ENCODE measurements around the gene KRTAP10-7.
"Not testable (repeated sequence)": the region's sequence is repeated elsewhere in the genome, so short reads cannot be mapped to it uniquely, and the experiment has no call there.

The KRTAP10-7 gene

GRCh38 chr21:44600118-44600978, at the start of gene KRTAP10-7:
Gene KRTAP10-7, plus strand, starts transcription at chr21:44600597. Its CDS starts 25 bp downstream, at chr21:44600622.
- not testable (repeated sequence) for H3K9me2 ChIP-seq (replicated peaks; ENCODE audit: low read depth, low read length); H3K27me3 ChIP-seq (ENCODE audit: insufficient read depth, low read length, poor library complexity, severe bottlenecking); H2AFZ ChIP-seq (ENCODE audit: low read length); H3K4me2 ChIP-seq (ENCODE audit: low read depth, low read length, poor library complexity, severe bottlenecking); H3K9ac ChIP-seq (ENCODE audit: low read depth, low read length, poor library complexity, severe bottlenecking); H3K4me3 ChIP-seq (ENCODE audit: low read length, poor library complexity, severe bottlenecking); H3K4me1 ChIP-seq (ENCODE audit: insufficient read depth, low read length, poor library complexity, severe bottlenecking); H4K20me1 ChIP-seq (ENCODE audit: insufficient read depth, low read length, poor library complexity, severe bottlenecking); H3K9me3 ChIP-seq (ENCODE audit: insufficient read depth, low read depth, low read length); H3K79me2 ChIP-seq (ENCODE audit: insufficient read depth, low read length); H3K36me3 ChIP-seq (ENCODE audit: insufficient read depth, low read length); H3F3A ChIP-seq (ENCODE audit: low read depth)

- Histone ChIP-seq H3F3A (ENCODE audit: low read depth) (no peaks in the 10 kb centered on the region), H3K9me2 (replicated peaks; ENCODE audit: low read depth, low read length) (no peaks in the 10 kb centered on the region), H3K4me2 (ENCODE audit: low read depth, low read length, poor library complexity, severe bottlenecking) (no peak overlapping the region), H3K36me3 (ENCODE audit: insufficient read depth, low read length) (no peaks in the 10 kb centered on the region), H3K9me3 (ENCODE audit: insufficient read depth, low read depth, low read length) (no peaks in the 10 kb centered on the region; the same call in 1 of the 2 replicates), H3K27me3 (ENCODE audit: insufficient read depth, low read length, poor library complexity, severe bottlenecking) (no peaks in the 10 kb centered on the region), H3K79me2 (ENCODE audit: insufficient read depth, low read length) (no peaks in the 10 kb centered on the region), H4K20me1 (ENCODE audit: insufficient read depth, low read length, poor library complexity, severe bottlenecking) (no peaks in the 10 kb centered on the region), H2AFZ (ENCODE audit: low read length) (no peak overlapping the region), H3K4me1 (ENCODE audit: insufficient read depth, low read length, poor library complexity, severe bottlenecking) (no peaks in the 10 kb centered on the region), H3K4me3 (ENCODE audit: low read length, poor library complexity, severe bottlenecking) (no peak overlapping the region), H3K9ac (ENCODE audit: low read depth, low read length, poor library complexity, severe bottlenecking) (no peak overlapping the region)
- TF ChIP-seq EZH2phosphoT487 (IDR thresholded peaks at IDR 0.05; ENCODE audit: borderline replicate concordance) (no peak), CTCF (conservative IDR thresholded peaks at IDR 0.05; ENCODE audit: low read length) (no peak)
Observed at GRCh38 chr21:44550807-44551206, 49.6 kb upstream of the KRTAP10-7 start.

GRCh38 chr21:44551340-44551961, 48.9 kb upstream of the KRTAP10-7 start, which contains the start of gene KRTAP10-2:
Gene KRTAP10-2, minus strand, starts transcription at chr21:44551505. Its CDS starts 47 bp downstream, at chr21:44551458.
- no peaks in the 10 kb centered on the region for H3K36me3 ChIP-seq (ENCODE audit: insufficient read depth, low read length)
- H3K27me3 ChIP-seq (ENCODE audit: insufficient read depth, low read length, poor library complexity, severe bottlenecking), result no peaks in the 10 kb centered on the region
- H3K79me2 ChIP-seq (ENCODE audit: insufficient read depth, low read length), result no peaks in the 10 kb centered on the region
- H3K9me3 ChIP-seq (ENCODE audit: insufficient read depth, low read depth, low read length), result no peaks in the 10 kb centered on the region; the same call in 1 of the 2 replicates
- no peaks in the 10 kb centered on the region for H4K20me1 ChIP-seq (ENCODE audit: insufficient read depth, low read length, poor library complexity, severe bottlenecking)
- no peak within 1 kb of the TSS for H3K9ac ChIP-seq (ENCODE audit: low read depth, low read length, poor library complexity, severe bottlenecking)
- H2AFZ ChIP-seq (ENCODE audit: low read length), result no peak within 1 kb of the TSS
- TF ChIP-seq CTCF (conservative IDR thresholded peaks at IDR 0.05; ENCODE audit: low read length) (no peak), EZH2phosphoT487 (IDR thresholded peaks at IDR 0.05; ENCODE audit: borderline replicate concordance) (no peak)
- H3K4me3 ChIP-seq (ENCODE audit: low read length, poor library complexity, severe bottlenecking), result no peak within 1 kb of the TSS
- H3K9me2 ChIP-seq (replicated peaks; ENCODE audit: low read depth, low read length), result no peaks in the 10 kb centered on the region
- no peak within 1 kb of the TSS for H3K4me2 ChIP-seq (ENCODE audit: low read depth, low read length, poor library complexity, severe bottlenecking)
- H3F3A ChIP-seq (ENCODE audit: low read depth), result no peaks in the 10 kb centered on the region
- H3K4me1 ChIP-seq (ENCODE audit: insufficient read depth, low read length, poor library complexity, severe bottlenecking), result no peaks in the 10 kb centered on the region

Data from Loucy (cell line).